IPS-20b (cell line): Measurements from ENCODE around the gene DUSP10.

Source experiments
- H3K27ac ChIP-seq: one replicate; pipeline ENCODE4 v1.5.1; 2013; ENCODE audit warnings: low read length
- H3K27me3 ChIP-seq: 2 replicates; pipeline ENCODE4 v1.6.1; 2013; ENCODE audit warnings: mild to moderate bottlenecking, low read length, inconsistent platforms; ENCODE audit not compliant: insufficient read depth
- H3K36me3 ChIP-seq: 2 replicates; pipeline ENCODE4 v1.6.1; 2013; ENCODE audit warnings: low read depth, mild to moderate bottlenecking, inconsistent platforms, low read length, moderate library complexity; ENCODE audit not compliant: insufficient read depth
- H3K4me1 ChIP-seq: 2 replicates; pipeline ENCODE4 v1.6.1; 2013; ENCODE audit warnings: mild to moderate bottlenecking, control low read depth, inconsistent platforms, low read length, moderate library complexity; ENCODE audit not compliant: insufficient read depth
- H3K4me3 ChIP-seq: 2 replicates; pipeline ENCODE4 v1.5.1; 2013; ENCODE audit warnings: mild to moderate bottlenecking, low read length, inconsistent platforms
- H3K9ac ChIP-seq: 2 replicates; pipeline ENCODE4 v1.6.1; 2013; ENCODE audit warnings: low read depth, mild to moderate bottlenecking, inconsistent platforms, low read length, moderate library complexity
- H3K9me3 ChIP-seq: 2 replicates; pipeline ENCODE4 v1.6.1; 2013; ENCODE audit warnings: mild to moderate bottlenecking, low read depth, low read length, inconsistent platforms; ENCODE audit not compliant: insufficient read depth

Gene DUSP10

DNA sequence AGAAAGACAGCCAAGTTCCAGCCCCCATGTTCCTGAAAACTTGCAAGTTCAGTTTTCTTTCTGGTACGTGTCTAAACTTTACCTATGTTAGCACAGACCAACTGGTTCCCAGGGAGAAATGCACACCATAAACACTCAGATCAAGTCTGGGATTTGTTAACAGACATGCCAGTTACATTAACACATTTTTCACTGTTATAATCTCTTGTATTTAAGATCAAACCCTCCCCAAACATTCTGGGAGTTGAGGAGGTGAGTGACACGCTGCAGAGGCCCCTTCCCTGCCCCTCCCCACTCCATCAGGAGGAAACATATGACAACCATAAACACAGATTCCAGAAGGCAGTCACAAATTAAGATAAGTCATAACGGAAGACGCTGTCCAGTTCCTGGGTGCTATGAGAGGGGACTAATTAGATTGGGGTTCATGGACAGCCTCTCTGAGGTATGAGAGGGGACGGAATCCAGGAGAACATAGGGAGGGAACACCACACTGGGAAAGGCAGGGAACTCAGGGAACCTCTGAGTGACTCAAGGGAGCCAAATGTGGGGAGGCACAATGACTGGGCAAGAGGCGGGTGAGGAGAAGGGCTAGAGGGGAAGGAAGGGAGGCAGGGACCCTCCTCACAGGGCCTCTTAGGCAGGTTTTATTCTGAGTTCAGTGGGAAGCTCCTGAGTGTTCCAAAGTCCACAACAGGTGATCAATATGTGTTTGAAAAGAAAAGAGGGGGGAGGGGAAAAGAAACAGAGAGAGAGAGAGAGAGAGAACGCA, 25.0 kb downstream of the DUSP10 start:
- Histone ChIP-seq H3K4me3 (no peak overlapping the region), H3K27ac (no peak overlapping the region), H3K36me3 (no peaks in the 10 kb centered on the region), H3K9me3 (no peaks in the 10 kb centered on the region), H3K9ac (no peak overlapping the region), H3K27me3 (peaks cover 21% of the 10 kb centered on the region; the same call in 1 of the 2 replicates), H3K4me1 (peaks cover 42% of the 10 kb centered on the region)

DNA sequence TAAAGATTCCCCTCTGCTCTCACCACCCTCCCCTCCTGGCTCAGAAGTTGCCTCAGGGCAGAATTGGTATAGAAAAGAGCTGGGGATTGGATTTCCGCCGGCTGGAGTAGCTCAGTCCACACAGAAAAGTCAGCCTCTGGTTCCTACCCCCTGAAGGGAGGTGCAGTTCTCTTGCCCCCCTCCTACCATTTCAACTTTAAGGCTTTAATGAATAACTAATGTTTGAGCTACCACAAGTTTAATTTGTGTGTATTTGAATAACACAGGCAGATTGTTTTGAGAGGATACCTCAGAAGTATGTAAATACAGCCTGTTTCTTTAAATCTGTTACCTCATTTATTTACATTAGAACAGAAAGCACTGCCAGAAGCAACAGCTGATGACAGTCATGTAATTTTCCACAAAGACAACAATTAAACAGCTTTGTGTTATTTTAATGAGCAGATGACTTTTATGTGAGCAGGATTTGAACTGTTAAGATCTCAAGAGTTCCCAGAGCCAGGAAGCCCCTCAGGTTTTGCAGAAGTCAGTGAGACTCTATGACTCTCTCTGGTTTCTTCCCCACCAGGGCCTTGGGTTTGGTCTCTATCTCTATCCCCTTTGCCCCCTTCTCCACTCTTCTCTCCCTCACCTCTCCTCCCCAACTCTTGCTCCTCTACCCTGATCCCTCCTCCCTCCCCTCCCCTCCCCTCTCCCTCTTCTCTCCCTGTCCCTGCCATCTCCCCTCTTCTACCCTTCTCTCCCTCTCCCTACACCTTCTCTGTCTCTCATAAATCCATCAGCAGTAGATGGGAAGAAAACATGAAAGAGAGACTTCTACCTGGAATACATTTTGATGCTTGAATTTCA, 26.3 kb downstream of the DUSP10 start:
- Histone ChIP-seq H3K27me3 (peaks cover 21% of the 10 kb centered on the region; the same call in 1 of the 2 replicates), H3K36me3 (no peaks in the 10 kb centered on the region), H3K9ac (no peak overlapping the region; the same call in 1 of the 2 replicates), H3K27ac (no peak overlapping the region), H3K4me3 (peak overlapping the region; percentile 34; the same call in 1 of the 2 replicates), H3K4me1 (peaks cover 42% of the 10 kb centered on the region), H3K9me3 (no peaks in the 10 kb centered on the region)

DNA sequence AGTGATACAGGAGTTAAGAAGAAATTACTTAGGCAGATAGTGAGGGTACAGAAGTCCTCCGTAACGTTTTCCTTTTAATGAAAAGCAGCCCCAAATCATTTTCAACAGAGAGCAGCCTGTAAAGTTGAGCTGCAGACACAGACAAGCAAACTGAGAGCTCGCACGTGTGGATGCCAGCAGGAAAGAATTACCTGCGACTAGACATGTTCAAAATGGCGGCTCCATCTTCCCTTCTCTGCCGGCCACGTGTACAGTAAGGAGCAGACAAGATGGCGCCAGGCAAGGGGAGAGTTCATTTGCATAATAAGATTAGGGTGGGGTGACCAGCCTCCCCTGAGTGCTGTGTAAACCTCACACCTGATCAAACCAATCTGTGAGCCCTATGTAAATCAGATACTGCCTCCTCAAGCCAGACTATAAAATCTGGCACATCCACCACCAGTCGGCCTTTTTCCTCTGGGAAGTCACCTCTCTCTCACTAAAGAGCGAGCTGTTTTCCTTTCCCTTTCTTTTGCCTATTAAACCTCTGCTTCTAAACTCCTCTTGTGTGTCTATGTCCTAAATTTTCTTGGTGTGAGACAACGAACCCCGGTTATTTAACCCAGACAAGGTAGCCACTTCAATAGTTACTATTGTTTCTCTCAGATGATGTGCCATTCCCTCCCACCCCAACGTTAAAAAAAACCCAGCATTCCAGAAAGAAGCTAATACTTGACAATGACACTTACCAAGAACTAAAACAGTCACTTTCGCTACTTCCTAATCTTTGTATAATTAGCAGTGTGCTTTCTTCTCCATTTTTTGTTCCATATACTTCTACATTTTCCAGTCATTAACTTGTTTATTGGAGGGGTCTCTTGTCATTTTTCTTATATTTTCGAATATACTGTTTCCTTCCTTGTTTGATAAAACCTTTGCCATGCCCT, 27.4 kb downstream of the DUSP10 start:
- Histone ChIP-seq H3K36me3 (no peaks in the 10 kb centered on the region), H3K9ac (no peak overlapping the region; the same call in none of the 2 replicates), H3K4me1 (peaks cover 40% of the 10 kb centered on the region), H3K9me3 (no peaks in the 10 kb centered on the region), H3K4me3 (peak overlapping the region; percentile 34), H3K27me3 (peaks cover 21% of the 10 kb centered on the region; the same call in 1 of the 2 replicates), H3K27ac (no peak overlapping the region)

DNA sequence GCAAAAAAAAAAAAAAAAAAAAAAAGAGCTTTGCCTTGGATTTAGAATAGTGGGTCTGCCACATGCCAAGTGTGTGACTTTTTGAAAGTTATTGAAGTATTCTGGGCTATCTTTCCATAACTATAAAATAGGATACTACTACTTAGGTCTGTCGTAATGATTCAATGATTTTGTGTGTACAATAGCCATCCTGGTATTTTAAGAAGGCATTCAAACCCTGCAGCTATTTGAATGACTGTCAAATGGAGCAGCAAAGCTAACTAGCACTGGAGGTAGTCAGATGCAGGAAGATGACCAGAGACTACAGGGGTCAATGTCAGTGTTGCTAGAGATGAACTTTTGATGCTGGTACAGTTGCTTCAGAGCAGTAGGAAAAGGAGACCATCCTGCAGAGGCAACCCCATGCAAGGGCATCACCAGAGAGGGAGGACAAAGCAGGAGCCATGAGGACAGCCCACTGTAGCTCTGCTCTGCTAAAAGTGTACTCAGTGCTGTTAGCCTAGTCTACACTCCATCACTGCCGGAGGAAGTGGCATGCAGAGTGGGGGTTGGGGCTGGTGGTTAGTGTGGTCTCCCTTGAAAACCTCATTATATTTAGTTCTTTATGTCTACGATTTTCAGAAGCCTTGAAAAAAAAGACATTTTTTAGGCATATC, 29.0 kb downstream of the DUSP10 start:
- H3K4me3 ChIP-seq, result no peak overlapping the region
- H3K27ac ChIP-seq, result no peak overlapping the region
- no peaks in the 10 kb centered on the region for H3K9me3 ChIP-seq
- peaks cover 21% of the 10 kb centered on the region; the same call in 1 of the 2 replicates for H3K27me3 ChIP-seq
- H3K36me3 ChIP-seq, result no peaks in the 10 kb centered on the region
- H3K9ac ChIP-seq, result no peak overlapping the region
- H3K4me1 ChIP-seq, result peaks cover 27% of the 10 kb centered on the region

DNA sequence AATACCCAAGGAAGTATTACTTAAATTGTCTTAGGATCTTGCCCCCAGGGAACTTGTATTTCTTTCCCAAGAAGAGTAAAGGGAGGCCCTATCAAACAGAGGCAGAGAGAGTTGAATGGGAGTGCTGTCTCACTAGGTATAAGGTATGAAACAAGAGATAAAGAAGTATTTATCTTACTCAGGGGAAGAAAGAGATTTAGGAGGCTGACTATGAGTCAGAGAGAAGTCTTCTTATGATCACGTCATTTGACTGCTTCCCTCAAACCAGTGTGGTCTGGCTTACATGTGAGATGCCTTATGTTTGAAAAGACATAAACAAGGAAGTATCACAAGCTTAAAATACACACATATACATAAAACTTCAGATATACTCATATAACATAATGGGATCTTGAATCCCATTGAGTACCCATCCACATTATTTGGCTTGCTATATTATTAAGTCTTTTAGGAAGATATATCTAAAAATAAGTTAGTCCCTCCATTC, 29.6 kb downstream of the DUSP10 start:
- Histone ChIP-seq H3K9ac (no peak overlapping the region), H3K27me3 (peaks cover 15% of the 10 kb centered on the region; the same call in 1 of the 2 replicates), H3K4me3 (no peak overlapping the region), H3K36me3 (no peaks in the 10 kb centered on the region), H3K9me3 (no peaks in the 10 kb centered on the region), H3K4me1 (peaks cover 27% of the 10 kb centered on the region), H3K27ac (no peak overlapping the region)

DNA sequence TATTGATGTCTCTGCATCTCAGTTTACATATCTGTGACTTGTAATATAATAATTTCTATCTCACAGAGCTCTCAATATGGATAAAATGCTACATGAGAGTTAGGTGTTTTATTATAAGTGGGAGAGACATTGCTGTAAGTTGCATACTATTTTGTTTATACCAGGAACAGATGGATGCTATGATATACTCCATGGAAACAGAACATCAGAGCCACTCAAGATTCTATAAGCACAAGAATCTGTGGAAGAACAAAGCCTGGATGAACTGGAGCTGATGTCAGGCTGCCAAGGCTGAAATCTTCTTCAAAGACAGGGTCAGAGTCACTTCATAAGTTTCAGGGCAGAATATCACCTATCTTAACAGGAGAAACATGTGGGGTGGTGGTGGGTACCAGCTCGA, 30.2 kb downstream of the DUSP10 start:
- Histone ChIP-seq H3K27me3 (peaks cover 9% of the 10 kb centered on the region; the same call in 1 of the 2 replicates), H3K27ac (no peak overlapping the region), H3K4me1 (peaks cover 21% of the 10 kb centered on the region), H3K9me3 (no peaks in the 10 kb centered on the region), H3K4me3 (no peak overlapping the region), H3K9ac (no peak overlapping the region), H3K36me3 (no peaks in the 10 kb centered on the region)

DNA sequence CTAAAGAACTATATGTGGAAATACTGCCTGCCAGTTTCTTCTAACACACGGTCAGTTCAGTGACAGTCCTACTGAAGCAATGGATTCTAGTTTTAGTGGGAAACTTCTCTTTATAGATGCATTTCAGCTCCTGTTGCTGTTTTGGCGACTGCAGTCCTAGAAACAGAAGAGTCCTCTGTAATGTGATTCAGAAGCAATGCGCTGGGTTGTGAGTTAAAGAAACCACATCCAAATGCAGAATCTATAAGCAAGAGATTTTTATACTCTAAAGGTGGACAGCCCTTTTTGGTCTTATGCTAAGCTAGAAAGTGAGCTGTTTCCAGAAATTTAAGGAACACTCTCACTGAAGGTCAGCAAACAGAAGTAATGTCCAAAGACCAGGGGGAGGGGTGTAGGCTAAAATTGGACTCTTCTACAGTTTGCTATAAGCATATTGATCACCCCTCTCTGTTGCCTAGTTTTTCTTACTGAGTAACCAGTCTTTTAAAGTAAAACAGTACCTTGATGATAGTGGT, 30.8 kb downstream of the DUSP10 start:
- no peak overlapping the region for H3K27ac ChIP-seq
- no peak overlapping the region for H3K9ac ChIP-seq

DNA sequence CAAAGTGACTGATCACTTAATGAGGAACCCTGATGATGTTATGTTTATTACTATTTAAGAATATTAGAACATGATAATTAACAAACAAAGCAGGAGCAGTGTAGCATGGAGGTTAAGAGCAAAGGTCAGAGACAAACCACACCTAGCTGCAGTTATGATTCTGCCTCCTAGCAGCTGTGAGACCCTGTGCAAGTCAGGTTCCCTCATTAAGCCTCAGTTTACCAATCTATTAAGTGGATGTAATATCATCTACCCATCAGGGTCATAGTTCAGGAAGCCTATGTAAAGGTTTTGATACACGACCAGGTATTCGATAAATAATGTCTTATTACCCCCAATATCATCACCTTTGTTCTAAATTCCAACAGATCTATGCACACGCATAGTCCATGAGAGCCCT, 32.0 kb downstream of the DUSP10 start:
- Histone ChIP-seq H3K4me3 (no peak overlapping the region), H3K36me3 (no peaks in the 10 kb centered on the region), H3K9ac (no peak overlapping the region), H3K27ac (no peak overlapping the region), H3K27me3 (no peaks in the 10 kb centered on the region; the same call in 1 of the 2 replicates), H3K9me3 (no peaks in the 10 kb centered on the region), H3K4me1 (peaks cover 8% of the 10 kb centered on the region; the same call in 1 of the 2 replicates)

More for the DNA sequence above, 30.8 kb downstream of the DUSP10 start:
- peaks cover 15% of the 10 kb centered on the region for H3K4me1 ChIP-seq
- H3K9me3 ChIP-seq, result no peaks in the 10 kb centered on the region
- H3K4me3 ChIP-seq, result no peak overlapping the region
- no peaks in the 10 kb centered on the region for H3K36me3 ChIP-seq
- H3K27me3 ChIP-seq, result peaks cover 4% of the 10 kb centered on the region; the same call in 1 of the 2 replicates

DNA sequence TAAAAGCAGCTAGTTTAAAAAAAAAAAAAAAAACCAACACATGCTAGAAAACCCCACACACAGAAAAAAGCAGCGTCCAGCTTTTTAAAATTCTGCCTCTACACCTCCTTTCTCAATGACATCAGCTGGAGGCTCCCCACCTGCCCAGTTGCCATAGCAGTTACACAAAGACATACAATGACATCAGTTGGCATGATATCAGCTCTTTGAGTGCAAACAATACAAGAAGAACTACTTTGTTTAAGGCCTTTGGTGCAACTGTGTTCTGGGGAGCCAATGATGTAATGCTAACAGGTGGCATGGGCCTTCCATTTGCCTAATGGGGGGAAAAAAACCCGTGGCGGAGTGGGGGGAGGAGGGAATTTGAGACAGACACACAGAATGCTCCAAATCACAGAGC, 32.9 kb downstream of the DUSP10 start:
- H3K36me3 ChIP-seq, result no peaks in the 10 kb centered on the region; the same call in 1 of the 2 replicates
- no peak overlapping the region for H3K4me3 ChIP-seq
- H3K27ac ChIP-seq, result no peak overlapping the region
- no peaks in the 10 kb centered on the region for H3K9me3 ChIP-seq
- no peak overlapping the region for H3K9ac ChIP-seq
- no peaks in the 10 kb centered on the region; the same call in 1 of the 2 replicates for H3K27me3 ChIP-seq
- peaks cover 4% of the 10 kb centered on the region; the same call in 1 of the 2 replicates for H3K4me1 ChIP-seq

DNA sequence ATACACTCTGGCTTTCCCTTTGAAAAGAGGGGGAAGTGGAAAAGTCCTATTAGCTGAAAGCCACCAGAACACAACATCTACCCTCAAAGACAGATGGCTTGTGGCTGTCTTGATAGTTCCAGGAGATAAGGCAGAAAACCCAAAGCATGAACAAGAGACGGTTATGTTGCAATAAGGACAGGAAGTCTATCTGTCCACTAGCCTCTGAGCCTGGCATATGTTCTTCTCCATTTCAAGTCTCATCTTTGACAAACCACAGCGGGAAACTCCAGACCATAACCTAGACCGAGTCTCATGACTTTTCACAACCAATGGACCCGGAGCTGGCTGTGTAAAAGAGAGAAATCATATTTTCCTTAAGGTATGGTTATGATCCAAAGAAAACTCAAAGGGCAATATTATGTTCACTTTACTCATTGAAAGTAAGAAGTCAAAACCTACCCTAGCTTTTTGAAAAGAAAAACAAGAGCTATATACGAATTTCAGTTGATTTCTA, 33.8 kb downstream of the DUSP10 start:
- no peak overlapping the region for H3K4me3 ChIP-seq
- H3K9ac ChIP-seq, result no peak overlapping the region
- H3K4me1 ChIP-seq, result peaks cover 4% of the 10 kb centered on the region; the same call in 1 of the 2 replicates
- no peak overlapping the region for H3K27ac ChIP-seq
- no peaks in the 10 kb centered on the region for H3K9me3 ChIP-seq
- H3K27me3 ChIP-seq, result no peaks in the 10 kb centered on the region
- H3K36me3 ChIP-seq, result no peaks in the 10 kb centered on the region; the same call in 1 of the 2 replicates
